GM06990 (cell line): Measurements from ENCODE around the gene TOR1AIP1.

Experiments
- DNase-seq: peaks from one replicate; pipeline ENCODE4 v3.0.0-alpha.2; 2011; ENCODE audit not compliant: insufficient read length; ENCODE audit errors: extremely low read depth
- H3K27me3 ChIP-seq: replicated peaks from 2 replicates; pipeline ENCODE4 v1.6.0; 2011; ENCODE audit warnings: low read length; ENCODE audit not compliant: control insufficient read depth, insufficient read depth
- H3K36me3 ChIP-seq: 2 replicates; pipeline ENCODE4 v1.5.1; 2011; ENCODE audit warnings: low read length; ENCODE audit not compliant: control insufficient read depth, insufficient read depth
- H3K4me3 ChIP-seq: replicated peaks from 2 replicates; pipeline ENCODE4 v1.5.1; 2011; ENCODE audit warnings: low read depth, mild to moderate bottlenecking, control low read depth, low read length
- TF ChIP-seq, protein P1 (sequence below): IDR thresholded peaks from 2 replicates; pipeline ENCODE4 v1.5.1; 2011; ENCODE audit warnings: low read length, control low read depth, mild to moderate bottlenecking, inconsistent platforms; ENCODE audit not compliant: insufficient read depth, poor library complexity, severe bottlenecking

TOR1AIP1 gene

DNA sequence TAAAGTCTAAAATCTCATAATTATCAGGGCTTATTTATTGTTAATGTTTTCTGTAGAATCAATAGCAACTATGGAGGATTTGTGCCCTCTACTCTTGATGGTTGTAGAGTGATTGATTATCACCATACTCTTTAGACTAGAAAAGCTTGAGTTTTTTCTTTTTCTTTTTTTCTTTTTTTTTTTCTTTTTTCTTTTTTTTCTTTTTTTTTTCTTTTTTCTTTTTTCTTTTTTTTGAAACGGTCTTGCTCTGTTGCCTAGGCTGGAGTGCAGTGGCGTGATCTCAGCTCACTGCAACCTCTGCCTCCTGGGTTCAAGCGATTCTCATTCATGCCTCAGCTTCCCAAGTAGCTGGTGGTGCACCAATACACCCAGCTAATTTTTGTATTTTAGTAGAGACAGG lies 29.7 kb downstream of the TOR1AIP1 start:
- H3K27me3 ChIP-seq = no peaks in the 10 kb centered on the region
- TF ChIP-seq, protein P1, sequence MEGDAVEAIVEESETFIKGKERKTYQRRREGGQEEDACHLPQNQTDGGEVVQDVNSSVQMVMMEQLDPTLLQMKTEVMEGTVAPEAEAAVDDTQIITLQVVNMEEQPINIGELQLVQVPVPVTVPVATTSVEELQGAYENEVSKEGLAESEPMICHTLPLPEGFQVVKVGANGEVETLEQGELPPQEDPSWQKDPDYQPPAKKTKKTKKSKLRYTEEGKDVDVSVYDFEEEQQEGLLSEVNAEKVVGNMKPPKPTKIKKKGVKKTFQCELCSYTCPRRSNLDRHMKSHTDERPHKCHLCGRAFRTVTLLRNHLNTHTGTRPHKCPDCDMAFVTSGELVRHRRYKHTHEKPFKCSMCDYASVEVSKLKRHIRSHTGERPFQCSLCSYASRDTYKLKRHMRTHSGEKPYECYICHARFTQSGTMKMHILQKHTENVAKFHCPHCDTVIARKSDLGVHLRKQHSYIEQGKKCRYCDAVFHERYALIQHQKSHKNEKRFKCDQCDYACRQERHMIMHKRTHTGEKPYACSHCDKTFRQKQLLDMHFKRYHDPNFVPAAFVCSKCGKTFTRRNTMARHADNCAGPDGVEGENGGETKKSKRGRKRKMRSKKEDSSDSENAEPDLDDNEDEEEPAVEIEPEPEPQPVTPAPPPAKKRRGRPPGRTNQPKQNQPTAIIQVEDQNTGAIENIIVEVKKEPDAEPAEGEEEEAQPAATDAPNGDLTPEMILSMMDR = no peak
- no peak overlapping the region for H3K4me3 ChIP-seq
- DNase-seq = no peak
- H3K36me3 ChIP-seq = no peaks in the 10 kb centered on the region; the same call in none of the 2 replicates

DNA sequence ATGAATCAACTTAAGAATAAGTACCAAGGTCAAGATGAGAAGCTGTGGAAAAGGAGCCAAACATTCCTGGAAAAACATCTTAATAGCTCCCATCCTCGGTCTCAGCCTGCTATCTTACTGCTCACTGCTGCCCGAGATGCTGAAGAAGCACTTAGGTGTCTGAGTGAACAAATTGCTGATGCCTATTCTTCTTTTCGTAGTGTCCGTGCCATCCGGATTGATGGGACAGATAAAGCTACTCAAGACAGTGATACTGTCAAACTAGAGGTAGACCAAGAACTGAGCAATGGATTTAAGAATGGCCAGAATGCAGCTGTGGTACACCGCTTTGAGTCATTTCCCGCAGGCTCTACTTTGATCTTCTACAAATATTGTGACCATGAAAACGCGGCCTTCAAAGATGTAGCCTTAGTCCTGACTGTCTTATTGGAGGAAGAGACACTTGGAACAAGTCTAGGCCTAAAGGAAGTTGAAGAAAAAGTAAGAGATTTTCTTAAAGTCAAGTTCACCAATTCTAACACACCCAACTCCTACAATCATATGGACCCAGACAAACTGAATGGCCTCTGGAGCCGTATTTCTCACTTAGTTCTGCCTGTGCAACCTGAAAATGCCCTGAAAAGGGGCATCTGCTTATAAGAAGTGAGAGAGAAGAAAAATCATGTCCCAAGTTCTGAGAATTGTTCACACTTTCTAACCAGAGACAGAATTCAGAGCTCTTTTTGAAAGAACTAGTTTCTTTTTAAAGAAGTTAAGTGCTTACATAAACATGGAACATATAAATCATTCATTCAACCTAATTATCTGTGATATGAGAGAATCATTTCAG lies 35.7 kb downstream of the TOR1AIP1 start:
- TF ChIP-seq, protein P1 = no peak
- no peak for DNase-seq
- H3K4me3 ChIP-seq = no peak overlapping the region
- H3K36me3 ChIP-seq = peaks cover 4% of the 10 kb centered on the region
- H3K27me3 ChIP-seq = no peaks in the 10 kb centered on the region

DNA sequence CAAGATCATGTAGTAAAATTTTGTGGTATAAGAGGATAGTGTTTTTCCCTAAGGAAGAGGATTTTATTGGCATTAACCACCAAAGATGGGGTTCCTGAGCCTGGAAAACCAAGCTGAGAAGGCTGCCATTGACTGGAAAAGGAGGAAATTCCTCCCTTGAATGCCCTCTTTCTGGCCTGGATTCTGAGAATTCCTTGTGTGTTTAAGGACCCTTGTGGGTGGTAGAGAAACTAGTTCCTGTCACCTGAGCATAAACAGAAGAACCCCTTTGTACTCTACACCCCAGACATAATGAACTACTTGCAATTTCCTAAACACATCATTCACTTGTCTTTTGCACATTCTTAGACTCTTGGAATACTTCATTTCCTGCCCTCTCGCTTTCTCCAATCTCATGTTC lies 39.4 kb downstream of the TOR1AIP1 start:
- H3K36me3 ChIP-seq = peaks cover 4% of the 10 kb centered on the region
- no peak for DNase-seq
- TF ChIP-seq, protein P1 = no peak
- no peaks in the 10 kb centered on the region for H3K27me3 ChIP-seq
- H3K4me3 ChIP-seq = no peak overlapping the region

DNA sequence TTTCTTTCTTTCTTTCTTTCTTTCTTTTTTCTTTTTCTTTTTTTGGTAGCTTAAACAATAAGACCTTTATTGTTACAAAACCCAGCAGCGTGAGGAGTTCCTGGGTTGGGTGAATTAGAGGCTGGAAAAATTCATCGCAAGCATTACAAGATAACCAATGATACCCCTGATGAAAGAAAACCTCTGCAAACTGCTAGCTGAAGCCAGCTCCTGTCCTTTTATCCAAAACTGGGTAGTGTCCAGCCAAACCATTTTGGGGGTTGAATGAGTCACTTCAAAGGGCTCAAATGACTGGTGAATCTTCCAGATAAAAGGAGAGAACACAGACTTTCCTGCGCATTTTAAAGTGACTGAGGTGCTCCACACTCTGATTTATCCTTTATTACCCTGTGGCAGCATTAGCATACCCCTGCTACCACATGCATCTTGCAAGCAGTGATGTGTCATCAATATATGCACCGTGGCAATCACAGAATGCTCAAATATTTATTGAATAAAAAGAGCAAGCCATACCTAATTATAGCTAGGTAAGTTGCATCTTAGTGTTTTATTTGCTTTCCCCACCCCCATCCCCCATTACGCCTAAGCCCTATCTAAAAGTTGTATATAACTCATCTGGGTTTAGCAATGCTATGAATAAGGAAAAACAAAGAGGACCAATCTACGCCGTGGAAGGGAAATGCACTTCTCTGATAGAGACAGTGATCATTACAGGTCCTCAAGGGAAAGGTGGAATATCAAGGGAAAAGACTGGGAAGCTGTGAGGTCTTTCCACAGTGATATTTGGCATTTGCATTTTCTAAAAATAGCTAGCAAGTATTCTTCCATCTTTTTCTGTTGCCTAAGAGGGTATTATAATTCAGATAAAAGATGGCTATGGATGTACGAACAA lies 40.1 kb downstream of the TOR1AIP1 start:
- TF ChIP-seq, protein P1 = no peak
- Histone ChIP-seq H3K27me3 (no peaks in the 10 kb centered on the region), H3K36me3 (peaks cover 4% of the 10 kb centered on the region), H3K4me3 (no peak overlapping the region)
- no peak for DNase-seq

DNA sequence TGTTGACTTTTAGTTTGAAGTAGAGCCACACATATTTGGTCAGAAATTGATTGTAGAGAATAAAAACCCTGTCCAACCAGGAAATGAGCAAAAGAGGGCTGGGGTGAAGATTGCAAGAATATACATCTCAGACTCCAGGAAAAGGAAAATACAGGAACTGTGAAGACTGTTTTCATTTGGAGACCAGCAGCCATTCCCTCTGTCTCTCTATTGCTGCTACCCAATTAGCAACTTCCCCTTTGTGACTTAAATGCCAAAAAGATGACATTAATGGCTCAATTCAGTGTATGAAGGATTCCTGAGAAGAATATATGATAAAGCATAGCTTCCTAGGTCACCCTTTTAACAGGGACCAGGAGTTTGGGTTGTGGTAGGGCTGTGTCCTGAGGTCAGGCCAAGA lies 40.9 kb downstream of the TOR1AIP1 start:
- no peak for DNase-seq
- TF ChIP-seq, protein P1 = no peak
- H3K36me3 ChIP-seq = no peaks in the 10 kb centered on the region; the same call in none of the 2 replicates
- H3K4me3 ChIP-seq = no peak overlapping the region
- no peaks in the 10 kb centered on the region for H3K27me3 ChIP-seq
